HG03045 (cell line): Measurements from ENCODE around the gene NDUFAF3.
A peak's percentile ranks its signal among the peaks of the same experiment; 100 is the strongest.
"Not testable (repeated sequence)": the region's sequence is repeated elsewhere in the genome, so short reads cannot be mapped to it uniquely, and the experiment has no call there.

Source experiments
- ATAC-seq: cut with Tn5 transposase; IDR thresholded peaks from one replicate; pipeline ENCODE4 v1.9.1; 2021; ENCODE audit warnings: mild to moderate bottlenecking, moderate library complexity; ENCODE audit not compliant: unreplicated experiment

The NDUFAF3 gene

GRCh38 chr3:48999085-48999858, 22.6 kb upstream of the NDUFAF3 start:
- no peak for ATAC-seq

- ATAC-seq = no peak
Measured at GRCh38 chr3:49001155-49001554, 20.8 kb upstream of the NDUFAF3 start.

DNA sequence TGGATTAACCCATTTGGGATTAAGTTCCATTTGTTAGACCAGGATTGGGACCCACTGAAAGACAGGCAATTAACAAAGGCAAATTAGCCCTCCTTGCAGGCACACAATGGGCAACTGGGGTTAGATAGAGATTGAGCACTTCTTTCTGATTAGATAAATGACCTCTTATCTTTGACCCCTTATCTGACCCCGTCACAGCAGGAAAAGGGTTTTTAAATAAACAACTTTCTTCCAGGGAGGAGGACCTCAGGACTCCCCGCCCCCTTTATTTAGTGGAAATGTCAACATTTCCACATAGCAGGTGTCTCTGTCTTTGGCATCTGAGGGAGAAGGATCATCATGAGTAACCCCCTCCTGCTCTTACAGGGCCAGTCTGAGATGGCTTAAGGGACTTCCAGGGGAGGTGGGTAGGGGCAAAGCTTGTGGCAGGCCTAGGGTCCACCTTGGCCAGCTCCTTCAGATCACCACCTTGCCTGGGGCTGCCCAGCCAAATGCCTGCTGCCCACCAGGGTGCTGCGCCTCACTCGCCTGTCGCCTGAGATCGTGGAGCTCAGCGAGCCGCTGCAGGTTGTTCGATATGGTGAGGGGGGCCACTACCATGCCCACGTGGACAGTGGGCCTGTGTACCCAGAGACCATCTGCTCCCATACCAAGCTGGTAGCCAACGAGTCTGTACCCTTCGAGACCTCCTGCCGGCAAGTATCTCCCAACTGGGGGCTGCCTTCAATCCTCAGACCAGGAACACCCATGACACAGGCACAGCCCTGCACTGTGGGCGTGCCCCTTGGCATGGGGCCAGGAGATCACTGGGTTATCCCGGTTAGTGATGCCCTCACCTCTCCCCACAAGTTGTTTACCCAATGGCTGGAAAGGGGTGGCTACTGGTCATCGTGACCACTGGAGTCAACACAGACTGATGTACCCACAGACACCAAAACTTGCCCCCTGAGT, 17.3 kb upstream of the NDUFAF3 start:
- no peak for ATAC-seq

DNA sequence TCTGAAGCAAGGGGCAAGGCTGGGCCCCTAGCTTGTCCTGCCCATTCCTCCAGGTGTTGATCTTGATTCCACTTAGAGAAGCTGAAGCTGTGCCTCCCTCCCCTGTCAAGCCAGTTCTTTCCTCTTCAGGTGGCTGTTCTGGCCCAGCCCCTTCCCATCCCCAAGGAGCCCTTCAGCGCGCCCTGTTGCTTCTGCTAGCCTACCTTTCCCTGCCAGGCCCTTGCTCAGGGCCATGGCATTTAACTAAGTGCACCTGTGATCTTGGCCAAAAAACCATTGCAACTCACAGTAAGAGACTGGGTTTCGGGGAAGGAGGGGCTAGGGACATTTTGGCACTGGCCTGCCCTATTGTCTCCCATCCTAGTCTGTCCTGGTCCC, 16.6 kb upstream of the NDUFAF3 start:
- no peak for ATAC-seq

GRCh38 chr3:49005998-49006397, 15.9 kb upstream of the NDUFAF3 start:
- ATAC-seq = no peak

GRCh38 chr3:49006408-49007067, 15.4 kb upstream of the NDUFAF3 start:
- ATAC-seq = peak; percentile 1

- ATAC-seq = peak; percentile 80
Measured at GRCh38 chr3:49007068-49007770, 14.7 kb upstream of the NDUFAF3 start, which contains the start of gene WDR6. TSS of gene WDR6 (plus strand) at chr3:49007391. CDS start at chr3:49007432, 41 bp downstream.

DNA sequence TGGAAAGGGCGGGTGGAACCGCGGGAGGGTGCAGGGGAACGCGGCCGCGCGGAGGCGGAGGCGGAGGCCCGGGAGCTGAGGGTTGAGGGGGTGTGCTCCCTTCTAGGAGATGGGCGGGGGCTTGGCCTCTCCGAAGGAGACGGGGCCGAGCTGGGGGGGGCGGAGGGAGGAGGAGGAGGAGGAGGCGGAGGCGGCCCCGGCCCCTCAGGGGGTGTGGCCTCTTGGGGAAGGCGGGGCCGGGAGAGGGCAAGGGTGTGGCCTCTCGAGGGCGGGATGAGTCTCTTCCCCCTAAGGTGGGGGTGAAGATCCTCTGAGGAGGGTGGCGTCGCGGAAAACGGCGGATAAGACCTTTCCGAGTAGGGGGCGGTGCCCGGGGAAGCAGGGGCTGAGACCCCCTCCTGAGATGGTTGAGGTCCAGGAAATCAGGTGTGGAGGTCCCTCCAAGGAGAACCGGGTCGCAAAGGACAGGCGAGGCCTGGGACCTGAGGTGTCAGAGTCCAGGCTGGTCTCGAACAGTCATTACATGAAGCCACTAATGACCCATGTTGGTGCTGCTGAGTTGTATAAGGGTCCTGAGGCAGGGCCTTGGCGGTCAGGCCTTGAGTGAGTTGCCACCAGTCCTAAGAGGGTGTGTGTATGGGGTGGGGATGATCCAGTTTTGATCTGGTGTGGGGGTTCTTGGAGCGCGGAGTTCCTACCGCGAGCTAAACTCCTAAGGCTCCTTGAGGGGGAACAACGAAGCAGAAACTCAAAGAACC, 14.0 kb upstream of the NDUFAF3 start:
- ATAC-seq = peak; percentile 36

DNA sequence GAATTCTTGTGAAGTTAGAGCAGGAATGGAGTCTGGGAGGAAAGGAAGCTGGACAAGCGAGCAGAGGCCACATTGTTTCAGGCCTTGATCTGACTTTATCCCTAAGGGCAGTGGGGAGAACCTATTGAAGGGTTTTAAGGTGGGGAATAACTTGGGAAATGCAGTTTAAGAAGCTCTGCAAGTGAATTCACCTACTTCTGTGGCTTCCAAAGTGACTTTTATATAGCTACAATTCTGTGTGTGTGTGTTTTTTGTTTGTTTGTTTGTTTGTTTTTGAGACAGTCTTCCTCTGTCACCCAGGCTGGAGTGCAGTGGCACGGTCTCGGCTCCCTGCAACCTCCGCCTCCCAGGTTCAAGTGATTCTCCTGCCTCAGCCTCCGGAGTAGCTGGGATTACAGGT, 13.3 kb upstream of the NDUFAF3 start:
- not testable (repeated sequence) for ATAC-seq

DNA sequence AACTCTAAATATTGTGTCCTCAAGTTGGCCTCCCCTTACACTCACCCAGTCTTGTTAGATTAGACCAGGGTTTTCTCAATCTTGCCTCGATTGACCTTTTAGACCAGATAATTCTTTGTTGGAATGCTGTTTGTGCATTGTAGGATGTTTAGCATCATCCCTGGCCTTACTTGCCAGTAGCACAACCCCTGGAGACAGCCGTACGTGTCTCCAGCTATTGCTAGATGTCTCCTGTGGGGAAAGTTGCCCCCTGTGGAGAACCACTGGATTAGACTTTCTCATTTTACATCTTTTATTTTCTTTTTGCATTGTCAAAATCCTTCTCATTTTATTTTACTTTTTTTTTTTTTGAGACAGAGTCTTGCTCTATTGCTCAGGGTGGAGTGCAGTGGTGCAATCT, 12.5 kb upstream of the NDUFAF3 start:
- ATAC-seq = no peak

DNA sequence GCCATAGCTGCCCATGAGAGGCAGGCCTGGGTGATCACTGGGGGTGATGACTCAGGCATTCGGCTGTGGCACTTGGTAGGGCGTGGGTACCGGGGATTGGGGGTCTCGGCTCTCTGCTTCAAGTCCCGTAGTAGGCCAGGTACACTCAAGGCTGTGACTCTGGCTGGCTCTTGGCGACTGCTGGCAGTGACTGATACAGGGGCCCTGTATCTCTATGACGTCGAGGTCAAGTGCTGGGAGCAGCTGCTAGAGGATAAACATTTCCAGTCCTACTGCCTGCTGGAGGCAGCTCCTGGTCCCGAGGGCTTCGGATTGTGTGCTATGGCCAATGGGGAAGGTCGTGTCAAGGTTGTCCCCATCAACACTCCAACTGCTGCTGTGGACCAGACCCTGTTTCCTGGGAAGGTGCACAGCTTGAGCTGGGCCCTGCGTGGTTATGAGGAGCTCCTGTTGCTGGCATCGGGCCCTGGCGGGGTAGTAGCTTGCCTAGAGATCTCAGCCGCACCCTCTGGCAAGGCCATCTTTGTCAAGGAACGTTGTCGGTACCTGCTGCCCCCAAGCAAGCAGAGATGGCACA, 9.4 kb upstream of the NDUFAF3 start:
- no peak for ATAC-seq

DNA sequence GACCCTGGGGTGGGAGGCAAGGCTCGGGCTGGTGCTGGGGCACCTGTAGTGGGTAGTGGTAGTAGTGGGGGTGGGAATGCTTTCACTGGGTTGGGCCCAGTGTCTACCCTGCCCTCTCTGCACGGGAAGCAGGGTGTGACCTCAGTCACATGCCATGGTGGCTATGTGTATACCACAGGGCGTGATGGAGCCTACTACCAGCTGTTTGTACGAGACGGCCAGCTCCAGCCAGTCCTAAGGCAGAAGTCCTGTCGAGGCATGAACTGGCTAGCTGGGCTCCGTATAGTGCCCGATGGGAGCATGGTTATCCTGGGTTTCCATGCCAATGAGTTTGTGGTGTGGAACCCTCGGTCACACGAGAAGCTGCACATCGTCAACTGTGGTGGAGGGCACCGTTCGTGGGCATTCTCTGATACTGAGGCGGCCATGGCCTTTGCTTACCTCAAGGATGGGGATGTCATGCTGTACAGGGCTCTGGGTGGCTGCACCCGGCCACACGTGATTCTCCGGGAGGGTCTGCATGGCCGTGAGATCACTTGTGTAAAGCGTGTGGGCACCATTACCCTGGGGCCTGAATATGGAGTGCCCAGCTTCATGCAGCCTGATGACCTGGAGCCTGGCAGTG, 8.7 kb upstream of the NDUFAF3 start:
- ATAC-seq = no peak

DNA sequence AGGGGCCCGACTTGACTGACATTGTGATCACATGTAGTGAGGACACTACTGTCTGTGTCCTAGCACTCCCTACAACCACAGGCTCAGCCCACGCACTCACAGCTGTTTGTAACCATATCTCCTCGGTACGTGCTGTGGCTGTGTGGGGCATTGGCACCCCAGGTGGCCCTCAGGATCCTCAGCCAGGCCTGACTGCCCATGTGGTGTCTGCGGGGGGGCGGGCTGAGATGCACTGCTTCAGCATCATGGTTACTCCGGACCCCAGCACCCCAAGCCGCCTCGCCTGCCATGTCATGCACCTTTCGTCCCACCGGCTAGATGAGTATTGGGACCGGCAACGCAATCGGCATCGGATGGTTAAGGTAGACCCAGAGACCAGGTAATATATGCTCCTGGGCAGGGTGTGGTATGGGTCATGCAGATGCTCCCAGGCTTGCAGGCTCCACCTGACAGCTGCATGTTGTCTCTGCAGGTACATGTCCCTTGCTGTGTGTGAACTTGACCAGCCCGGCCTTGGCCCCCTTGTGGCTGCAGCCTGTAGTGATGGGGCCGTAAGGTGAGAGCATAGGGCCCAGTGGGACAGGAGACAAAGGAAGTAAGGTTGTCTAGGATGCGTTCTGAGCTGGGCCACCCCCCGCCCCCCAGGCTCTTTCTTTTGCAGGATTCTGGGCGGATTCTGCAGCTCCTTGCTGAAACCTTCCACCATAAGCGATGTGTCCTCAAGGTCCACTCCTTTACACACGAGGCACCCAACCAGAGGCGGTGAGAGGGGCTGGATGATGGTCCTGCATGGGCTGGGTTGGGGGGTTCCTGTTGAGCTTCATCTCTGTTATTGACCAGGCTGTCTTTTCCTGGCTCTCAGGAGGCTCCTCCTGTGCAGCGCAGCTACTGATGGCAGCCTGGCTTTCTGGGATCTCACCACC, 7.9 kb upstream of the NDUFAF3 start:
- ATAC-seq = no peak

DNA sequence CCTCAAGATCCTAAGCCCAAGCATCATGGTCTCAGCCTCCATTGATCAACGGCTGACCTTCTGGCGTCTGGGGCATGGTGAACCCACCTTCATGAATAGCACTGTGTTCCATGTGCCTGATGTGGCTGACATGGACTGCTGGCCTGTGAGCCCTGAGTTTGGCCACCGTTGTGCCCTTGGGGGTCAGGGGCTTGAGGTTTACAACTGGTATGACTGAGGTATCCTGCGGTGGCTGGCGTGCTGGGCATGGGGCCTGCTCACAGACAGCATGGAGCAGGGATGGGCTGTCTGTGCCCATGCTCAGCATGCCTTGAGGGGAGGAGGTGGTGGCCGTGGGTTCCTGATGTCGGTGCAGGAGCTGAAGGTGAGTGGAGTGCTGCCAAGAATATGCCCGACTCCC, 6.8 kb upstream of the NDUFAF3 start:
- ATAC-seq = no peak

DNA sequence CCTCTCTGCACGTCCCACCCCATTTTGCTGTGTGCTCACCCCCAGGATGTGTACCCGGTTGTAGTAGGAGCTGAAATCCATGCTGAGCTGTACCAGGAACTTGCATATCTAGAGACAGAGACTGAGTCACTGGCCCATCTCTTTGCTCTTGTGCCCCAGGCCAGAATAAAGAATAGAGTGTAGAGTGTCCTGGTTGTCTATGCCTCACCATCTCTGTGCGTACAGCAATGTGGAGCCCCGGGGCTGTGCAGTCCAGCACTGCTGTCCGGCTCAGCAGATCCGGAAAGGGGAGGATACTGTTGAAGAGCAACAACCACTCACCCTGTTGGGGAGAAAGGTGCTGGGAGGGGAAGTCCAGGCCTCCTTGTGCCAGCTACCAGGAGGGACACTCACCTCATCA, 6.2 kb upstream of the NDUFAF3 start:
- ATAC-seq = no peak

DNA sequence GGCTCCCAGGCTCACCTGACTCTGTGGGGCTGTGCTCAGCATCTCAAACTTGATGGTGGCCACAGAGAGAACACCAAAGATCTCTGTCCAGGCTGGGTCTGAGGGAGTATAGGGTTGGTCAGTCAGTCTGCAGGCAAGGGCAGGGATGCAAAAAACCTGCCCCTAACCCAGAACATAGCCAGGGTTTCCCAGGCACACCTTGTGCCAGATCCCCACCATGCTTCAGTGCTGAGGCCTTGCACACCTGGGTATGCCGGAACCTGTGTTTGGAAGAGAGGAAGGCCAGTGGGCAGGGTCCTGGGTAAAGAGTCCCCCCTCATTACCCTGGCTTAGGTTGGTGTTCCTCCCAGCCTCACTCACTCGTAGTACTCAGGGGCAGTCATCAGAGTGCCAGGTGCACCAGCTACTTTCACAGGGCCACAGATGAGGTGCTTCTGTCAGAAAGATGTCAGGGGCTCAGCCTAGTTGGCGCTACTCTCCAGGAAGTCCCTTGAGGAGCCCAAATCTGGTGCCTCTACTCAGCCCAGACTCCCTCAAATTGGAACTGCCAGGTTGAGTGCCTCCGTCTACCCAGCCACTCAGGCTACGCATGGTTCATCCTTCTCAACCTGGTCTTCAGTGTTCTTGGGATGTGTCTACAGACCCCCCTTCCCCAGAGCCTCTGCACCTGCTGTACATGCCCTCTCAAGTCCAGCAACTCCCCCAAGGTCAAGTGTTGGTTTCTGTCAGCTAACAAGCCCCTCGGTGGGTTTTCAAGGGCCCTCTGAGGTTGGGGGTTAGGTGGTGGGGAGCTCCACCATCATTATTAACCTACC, 5.3 kb upstream of the NDUFAF3 start:
- ATAC-seq = no peak

GRCh38 chr3:49017229-49017970, 4.5 kb upstream of the NDUFAF3 start:
- ATAC-seq = no peak
